WI38 (cell line): ENCODE data around the gene TSPAN9.

ENCODE experiments used
- H3K4me3 ChIP-seq: 2 replicates; pipeline ENCODE4 v1.5.1; 2011; ENCODE audit warnings: low read depth, mild to moderate bottlenecking, control low read depth, low read length
- TF ChIP-seq, protein P1 (sequence below): IDR thresholded peaks from 2 replicates; pipeline ENCODE4 v1.5.1; 2012; ENCODE audit warnings: low read depth, mild to moderate bottlenecking, control low read depth, low read length

TSPAN9 gene

DNA sequence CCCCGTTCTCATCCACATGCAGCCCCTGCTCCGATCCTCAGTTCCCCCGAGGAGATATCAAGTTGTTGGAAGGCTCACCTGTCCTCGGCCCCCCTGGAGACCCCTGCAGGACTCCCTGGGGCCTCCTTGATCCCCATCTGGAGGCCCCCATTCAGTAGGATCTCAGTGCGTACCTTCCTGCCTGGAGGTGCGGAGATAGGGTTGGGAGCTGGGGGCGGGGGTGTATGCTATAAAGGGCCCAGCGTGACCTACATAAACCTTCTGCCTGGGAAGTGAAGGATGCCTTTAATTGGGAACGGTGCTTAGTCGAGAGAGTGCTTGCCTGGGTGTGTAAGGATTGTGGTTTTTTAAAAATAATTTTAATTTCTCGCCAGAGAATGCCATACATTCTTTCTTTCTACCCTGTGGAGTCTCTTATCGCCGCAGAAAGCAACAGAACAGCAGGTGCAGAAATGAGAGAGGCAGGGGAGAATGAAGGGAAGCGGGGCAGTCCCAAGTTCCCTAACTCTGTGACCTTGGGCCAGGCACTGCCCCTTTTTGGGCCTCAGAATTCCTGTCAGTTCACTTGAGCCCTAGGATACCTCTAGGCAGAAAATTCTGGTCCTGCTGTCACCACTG is 153.7 kb downstream of the TSPAN9 start:
- H3K4me3 ChIP-seq, result no peak overlapping the region
- TF ChIP-seq, protein P1, sequence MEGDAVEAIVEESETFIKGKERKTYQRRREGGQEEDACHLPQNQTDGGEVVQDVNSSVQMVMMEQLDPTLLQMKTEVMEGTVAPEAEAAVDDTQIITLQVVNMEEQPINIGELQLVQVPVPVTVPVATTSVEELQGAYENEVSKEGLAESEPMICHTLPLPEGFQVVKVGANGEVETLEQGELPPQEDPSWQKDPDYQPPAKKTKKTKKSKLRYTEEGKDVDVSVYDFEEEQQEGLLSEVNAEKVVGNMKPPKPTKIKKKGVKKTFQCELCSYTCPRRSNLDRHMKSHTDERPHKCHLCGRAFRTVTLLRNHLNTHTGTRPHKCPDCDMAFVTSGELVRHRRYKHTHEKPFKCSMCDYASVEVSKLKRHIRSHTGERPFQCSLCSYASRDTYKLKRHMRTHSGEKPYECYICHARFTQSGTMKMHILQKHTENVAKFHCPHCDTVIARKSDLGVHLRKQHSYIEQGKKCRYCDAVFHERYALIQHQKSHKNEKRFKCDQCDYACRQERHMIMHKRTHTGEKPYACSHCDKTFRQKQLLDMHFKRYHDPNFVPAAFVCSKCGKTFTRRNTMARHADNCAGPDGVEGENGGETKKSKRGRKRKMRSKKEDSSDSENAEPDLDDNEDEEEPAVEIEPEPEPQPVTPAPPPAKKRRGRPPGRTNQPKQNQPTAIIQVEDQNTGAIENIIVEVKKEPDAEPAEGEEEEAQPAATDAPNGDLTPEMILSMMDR, result no peak

DNA sequence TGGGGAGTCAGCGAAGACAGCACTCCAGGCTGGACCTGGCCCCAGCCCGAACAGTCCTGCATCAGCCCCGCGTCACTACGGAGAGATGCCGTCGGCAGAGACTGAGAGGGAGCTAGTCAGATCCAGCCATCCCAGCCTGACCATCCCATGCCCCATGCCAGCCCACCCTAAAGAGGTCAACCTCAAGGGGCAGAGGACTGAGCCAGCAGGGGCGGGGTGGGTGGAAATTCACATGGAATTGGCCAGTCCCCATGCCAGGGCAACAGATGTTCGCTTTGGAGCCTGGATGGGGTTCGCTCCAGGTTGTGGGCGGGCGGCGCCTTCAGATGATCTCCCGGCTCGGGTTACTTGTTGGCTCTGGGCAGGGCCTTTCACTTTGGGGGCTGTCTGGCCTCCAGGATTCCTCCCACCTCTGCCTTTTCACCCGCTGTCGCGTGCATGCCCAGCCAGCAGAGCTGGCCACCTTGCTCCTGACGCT is 154.3 kb downstream of the TSPAN9 start:
- TF ChIP-seq, protein P1, result no peak
- H3K4me3 ChIP-seq, result no peak overlapping the region

DNA sequence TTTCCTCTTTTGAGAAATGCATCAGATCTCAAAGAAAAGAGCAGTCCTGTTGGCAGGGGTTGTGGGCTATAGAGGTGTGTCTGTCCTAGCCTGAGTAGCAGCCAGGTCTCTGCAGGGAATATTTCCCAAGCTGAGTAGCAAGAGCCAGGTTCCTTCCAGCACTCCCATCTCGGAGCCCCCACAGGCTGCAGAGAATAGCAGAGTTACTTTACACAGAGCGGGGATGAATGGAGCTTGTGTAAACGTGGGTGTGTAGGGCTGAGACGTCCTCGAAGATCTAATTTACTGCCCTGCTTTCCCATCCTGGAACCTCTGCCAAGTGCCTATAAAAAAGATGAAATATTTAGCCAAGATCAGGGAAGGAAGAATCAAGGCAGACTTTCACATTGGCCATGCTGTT is 156.6 kb downstream of the TSPAN9 start:
- TF ChIP-seq, protein P1, result no peak
- H3K4me3 ChIP-seq, result no peak overlapping the region

DNA sequence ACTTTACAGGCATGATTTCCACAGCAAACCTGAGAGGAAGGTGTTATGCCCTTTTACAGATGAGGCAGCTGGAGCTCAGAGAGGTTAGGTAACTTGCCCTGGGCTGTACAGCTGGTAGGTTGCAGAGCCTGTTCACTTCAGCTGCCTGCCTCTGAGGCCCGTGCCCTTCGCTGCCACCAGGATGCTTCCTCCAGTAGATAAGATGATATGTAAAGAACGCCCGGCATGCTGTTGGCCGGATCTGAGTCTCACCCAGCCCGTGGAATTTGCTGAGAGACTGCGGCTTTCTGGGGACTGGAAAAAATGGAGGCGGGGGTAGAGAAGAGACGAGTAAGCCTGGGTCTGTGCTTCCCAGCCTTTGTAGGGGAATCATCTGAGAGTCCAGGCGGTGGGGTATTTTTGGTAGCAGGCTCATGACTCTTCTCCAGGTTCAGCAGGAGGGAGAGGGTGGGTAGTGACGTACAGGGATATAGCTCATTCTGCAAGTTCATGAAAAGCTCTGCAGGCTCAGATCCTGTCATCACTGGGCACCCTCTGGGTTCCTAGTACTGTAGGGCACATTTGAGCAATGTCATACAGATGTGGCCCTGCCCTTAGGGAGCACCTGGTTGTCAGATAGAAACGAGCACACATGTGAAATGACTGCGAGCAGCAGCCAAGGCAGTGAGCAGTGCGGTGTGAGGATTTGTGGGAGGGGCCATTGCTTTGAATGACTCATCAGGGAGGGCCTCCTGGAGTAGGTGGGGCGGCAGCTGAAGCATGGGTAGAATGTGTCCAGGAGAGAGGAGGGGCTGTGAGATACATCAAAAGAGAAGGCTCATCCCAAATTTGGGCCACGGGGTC is 159.4 kb downstream of the TSPAN9 start:
- no peak overlapping the region for H3K4me3 ChIP-seq
- TF ChIP-seq, protein P1, result no peak

DNA sequence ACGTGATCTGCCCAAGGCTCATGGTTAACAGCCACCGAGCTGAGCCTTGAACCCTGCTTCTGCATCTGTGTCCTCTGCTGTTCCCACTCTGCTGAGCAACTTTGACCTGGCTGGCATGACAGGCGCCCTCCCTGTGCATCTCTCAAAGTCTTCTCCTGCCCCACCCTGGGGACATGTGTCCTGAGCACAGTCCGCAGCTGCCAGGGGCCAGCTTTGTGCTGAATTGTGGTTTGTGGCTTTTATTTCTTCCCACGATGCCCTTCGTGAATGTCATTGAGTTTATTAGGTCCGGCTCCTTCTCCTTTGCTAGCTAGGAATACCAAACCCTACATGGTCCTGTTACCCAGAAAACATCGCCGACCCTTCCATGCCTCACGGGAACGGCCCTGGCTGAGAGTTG is 161.0 kb downstream of the TSPAN9 start:
- no peak overlapping the region for H3K4me3 ChIP-seq
- TF ChIP-seq, protein P1, result no peak

DNA sequence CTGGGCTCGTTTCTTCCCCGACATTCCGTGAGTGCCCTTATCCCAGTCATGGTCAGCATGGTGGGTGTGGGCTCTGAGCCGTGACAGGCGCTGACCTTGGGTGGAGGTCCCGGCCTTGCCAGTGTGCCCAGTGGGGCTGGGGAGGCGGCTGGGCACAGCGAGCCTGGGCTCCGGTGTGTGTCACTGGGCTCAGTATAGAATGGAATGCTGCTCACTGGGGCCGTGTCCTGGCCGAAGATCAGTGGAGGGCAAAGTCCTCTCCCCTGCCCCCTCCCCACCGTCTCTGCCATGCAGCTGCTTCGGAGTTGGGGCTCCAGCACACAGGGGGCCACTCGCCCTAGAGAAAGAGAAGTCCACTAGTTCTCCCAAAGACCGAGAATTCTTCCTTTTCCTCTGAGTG is 164.4 kb downstream of the TSPAN9 start:
- TF ChIP-seq, protein P1, result no peak
- no peak overlapping the region for H3K4me3 ChIP-seq

DNA sequence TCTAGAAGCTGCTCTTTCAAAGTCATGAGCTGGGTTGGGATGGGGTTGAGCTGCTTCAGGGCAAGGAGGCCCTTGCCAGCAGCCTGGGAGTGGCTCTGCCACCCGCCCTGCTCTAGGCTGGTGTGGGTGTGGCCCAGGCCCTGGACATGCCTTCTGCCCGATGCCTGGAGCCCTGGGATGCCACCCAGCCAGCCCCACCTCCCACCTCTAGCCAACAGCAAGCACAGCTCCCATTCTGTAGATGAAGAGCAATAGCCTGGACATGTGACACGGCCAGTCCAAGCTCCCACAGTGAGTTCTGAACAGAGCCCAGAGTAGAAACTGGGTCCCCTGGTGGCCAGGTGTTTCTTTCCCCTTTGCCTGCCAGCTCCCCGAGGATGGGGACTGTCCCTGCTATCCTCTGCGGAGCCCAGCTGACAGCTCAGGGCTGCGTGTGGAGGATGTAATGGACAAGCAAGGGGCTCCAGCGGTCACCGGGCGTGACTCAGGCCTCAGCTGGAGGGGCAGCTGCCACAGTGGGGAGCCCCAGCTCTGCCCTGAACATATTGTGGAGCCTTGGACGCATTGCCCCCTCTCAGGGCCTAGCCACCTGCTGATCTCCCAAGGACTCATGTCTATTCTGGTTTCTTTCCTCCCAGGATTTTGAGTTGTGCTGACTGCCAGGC is 165.2 kb downstream of the TSPAN9 start:
- TF ChIP-seq, protein P1, result no peak; the same call in 1 of the 2 replicates
- H3K4me3 ChIP-seq, result no peak overlapping the region
